Activated CD4-positive, alpha-beta memory T cell treated with anti-CD3 and anti-CD28 coated beads, Interleukin-2, amount 10 ng/mL, durations not matched to agents 7 days and 5 days (primary cell): ENCODE measurements around the gene SNX6. TPM values are rescaled to one million over a fixed set of nuclear protein-coding genes. Genes with fewer than 3 reads are reported as not detected.

Experiments
- CTCF ChIA-PET: fragments of 350-600 bp; sonication (Branson Sonifier 250); formaldehyde crosslinking; loops from one replicate; lab custom pipeline; 2021; ENCODE audit warnings: antibody characterized with exemption, inconsistent platforms; lab: Charles Lee
- POLR2A ChIA-PET: fragments of 350-600 bp; sonication (Branson Sonifier 250); formaldehyde crosslinking; loops from one replicate; lab custom pipeline; 2021; ENCODE audit warnings: antibody characterized with exemption; lab: Charles Lee
- DNase-seq: peaks from one replicate; pipeline ENCODE4 v3.0.0-alpha.2; 2020
- H3K27ac Mint-ChIP-seq: one replicate; pipeline ENCODE4 v1.8.0; 2021; ENCODE audit warnings: mild to moderate bottlenecking, mixed read lengths
- H3K27me3 Mint-ChIP-seq: one replicate; pipeline ENCODE4 v1.8.0; 2021; ENCODE audit warnings: mixed read lengths
- H3K36me3 Mint-ChIP-seq: one replicate; pipeline ENCODE4 v1.8.0; 2021; ENCODE audit warnings: low read depth, mixed read lengths
- H3K4me1 Mint-ChIP-seq: one replicate; pipeline ENCODE4 v1.8.0; 2021; ENCODE audit warnings: mixed read lengths
- H3K4me3 Mint-ChIP-seq: one replicate; pipeline ENCODE4 v1.8.0; 2021; ENCODE audit warnings: mild to moderate bottlenecking, mixed read lengths
- H3K9me3 Mint-ChIP-seq: one replicate; pipeline ENCODE4 v1.8.0; 2021; ENCODE audit warnings: mixed read lengths
- total RNA-seq, 2 experiments: library from RNA; stranded (reverse); gene quantifications; one replicate each; pipeline ENCODE4 v1.2.3, GENCODE V29; 2021

Gene SNX6
- total RNA-seq, 2 experiments from 2014 or later, result 112 to 117 TPM

DNA sequence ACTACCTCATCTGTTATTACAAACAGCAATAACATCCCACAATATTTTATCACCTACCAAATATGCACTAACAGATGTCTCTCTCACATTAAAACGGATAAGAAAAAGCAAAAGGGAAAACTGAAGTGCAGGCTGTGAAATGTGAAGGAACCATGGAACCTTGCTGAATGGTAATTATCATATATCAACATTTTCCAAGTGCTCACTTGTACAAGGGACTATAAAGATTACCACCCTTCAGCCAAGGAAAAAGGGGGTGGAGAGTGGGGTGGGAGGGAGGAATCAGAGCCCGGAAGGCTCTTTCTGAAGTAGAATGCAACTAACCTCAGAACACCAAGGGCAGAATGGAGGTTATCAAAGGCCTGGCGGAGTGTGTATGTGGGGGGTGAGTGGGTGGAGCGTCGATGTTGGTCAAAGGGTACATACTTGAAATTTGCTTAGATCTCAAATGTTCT, 1.2 kb downstream of the SNX6 start:
- peak; percentile 36 for DNase-seq
- Mint-ChIP-seq H3K36me3 (peaks cover 27% of the 10 kb centered on the region), H3K4me1 (peaks cover 33% of the 10 kb centered on the region), H3K4me3 (peak overlapping the region; percentile 91), H3K9me3 (no peaks in the 10 kb centered on the region), H3K27ac (peak overlapping the region; percentile 89), H3K27me3 (peaks cover 7% of the 10 kb centered on the region)
- ChIA-PET CTCF (interaction anchor here (1.7 kb wide), 1 partner anchor 94 kb away, joined by 3 read pairs; no protein-coding TSS in a partner anchor), POLR2A (interaction anchor here (0.6 kb wide), 1 partner anchor 8 kb away, joined by 3 read pairs; no protein-coding TSS in a partner anchor)

DNA sequence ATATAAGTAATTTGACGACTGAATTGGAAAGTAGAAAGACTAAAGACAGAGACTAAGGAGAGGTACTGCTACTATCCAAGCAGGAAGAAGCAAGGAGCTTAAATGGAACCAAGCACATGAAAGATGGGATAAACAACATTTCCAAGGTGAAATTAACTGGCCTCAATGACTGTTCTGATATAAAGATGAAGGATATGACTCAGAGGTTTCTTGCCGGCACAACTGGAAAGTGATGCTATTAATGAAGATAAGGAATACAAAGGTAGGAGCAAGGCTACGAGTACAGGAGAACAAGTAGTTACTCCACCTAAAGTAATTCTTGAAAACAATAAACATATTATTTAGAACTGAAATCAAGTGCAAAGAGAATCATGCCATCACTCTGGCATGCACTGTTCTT, 6.4 kb downstream of the SNX6 start:
- Mint-ChIP-seq H3K4me1 (peaks cover 53% of the 10 kb centered on the region), H3K36me3 (peaks cover 54% of the 10 kb centered on the region)

DNA sequence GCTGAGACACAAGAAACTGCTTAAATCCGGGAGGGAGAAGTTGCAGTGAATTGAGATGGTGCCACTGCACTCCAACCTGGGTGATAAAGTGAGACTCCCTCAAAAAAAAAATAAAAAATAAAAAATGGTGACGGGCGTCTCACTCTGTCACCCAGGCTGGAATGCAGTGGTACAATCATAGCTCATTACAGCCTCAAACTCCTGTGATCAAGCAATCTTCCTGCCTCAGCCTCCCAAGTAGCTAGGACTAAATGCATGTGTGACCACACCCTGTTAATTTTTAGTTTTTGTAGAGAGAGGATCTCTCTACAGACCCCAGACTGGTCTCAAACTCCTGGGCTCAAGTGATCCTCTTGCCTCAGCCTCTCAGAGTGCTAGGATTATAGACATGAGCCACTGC, 9.1 kb downstream of the SNX6 start:
- CTCF ChIA-PET, result no interaction called here
- POLR2A ChIA-PET, result interaction anchor here (0.8 to 1.4 kb wide), 3 partner anchors 8 to 9 kb away, joined by 3 to 5 read pairs (median 5); partner anchors contain the start of gene SNX6
- Mint-ChIP-seq H3K36me3 (peaks cover 61% of the 10 kb centered on the region), H3K9me3 (no peaks in the 10 kb centered on the region), H3K4me3 (no peak overlapping the region), H3K4me1 (peaks cover 44% of the 10 kb centered on the region), H3K27ac (no peak overlapping the region), H3K27me3 (no peaks in the 10 kb centered on the region)
- no peak for DNase-seq

More for the DNA sequence above, 6.4 kb downstream of the SNX6 start:
- ChIA-PET POLR2A (no interaction called here), CTCF (no interaction called here)
- no peak for DNase-seq
- H3K4me3 Mint-ChIP-seq, result no peak overlapping the region
- H3K27me3 Mint-ChIP-seq, result no peaks in the 10 kb centered on the region
- H3K9me3 Mint-ChIP-seq, result no peaks in the 10 kb centered on the region
- H3K27ac Mint-ChIP-seq, result no peak overlapping the region

DNA sequence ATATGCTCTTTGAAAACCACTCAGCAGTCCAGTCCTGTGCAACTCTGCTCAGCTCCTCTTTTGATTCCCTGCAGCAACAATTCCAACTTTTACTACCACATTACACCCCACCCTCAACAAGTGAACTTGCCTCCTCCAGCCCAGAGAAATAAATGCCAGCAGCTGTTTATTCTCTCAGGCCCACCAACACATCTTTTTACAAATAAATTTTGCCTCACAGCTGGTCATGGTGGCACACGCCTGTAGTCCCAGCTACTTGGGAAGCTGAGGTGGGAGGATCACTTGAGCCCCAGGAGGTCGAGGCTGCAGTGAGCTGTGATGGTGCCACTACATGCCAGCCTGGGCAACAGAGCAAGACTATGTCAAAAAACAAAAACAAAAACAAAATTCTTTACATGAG, 9.8 kb downstream of the SNX6 start:
- peaks cover 44% of the 10 kb centered on the region for H3K4me1 Mint-ChIP-seq
- peak overlapping the region; percentile 10 for H3K27ac Mint-ChIP-seq
- CTCF ChIA-PET, result no interaction called here
- no peak overlapping the region for H3K4me3 Mint-ChIP-seq
- no peak for DNase-seq
- no peaks in the 10 kb centered on the region for H3K9me3 Mint-ChIP-seq
- H3K36me3 Mint-ChIP-seq, result peaks cover 60% of the 10 kb centered on the region
- POLR2A ChIA-PET, result interaction anchor here (1.4 kb wide), 1 partner anchor 10 kb away, joined by 5 read pairs; the partner anchor contains the start of gene SNX6
- H3K27me3 Mint-ChIP-seq, result no peaks in the 10 kb centered on the region

DNA sequence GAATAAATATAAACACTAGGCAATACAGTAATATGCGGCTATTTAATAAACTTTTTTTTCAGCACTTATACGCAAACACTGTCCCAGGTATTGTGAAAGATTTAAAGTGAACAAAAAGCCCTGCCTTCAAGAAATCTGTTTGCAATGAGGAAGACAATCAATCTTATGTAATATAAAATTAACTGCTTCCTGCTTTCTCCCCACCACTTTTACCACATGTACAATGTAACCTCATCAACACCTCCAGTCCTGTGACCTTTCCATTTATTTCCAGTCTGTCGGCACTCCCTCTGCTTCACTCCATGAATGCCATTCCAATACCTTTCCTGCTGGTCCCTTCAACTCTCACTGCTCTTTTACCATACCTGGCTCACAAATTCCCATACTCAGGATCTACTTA, 10.5 kb downstream of the SNX6 start:
- Mint-ChIP-seq H3K4me1 (peaks cover 46% of the 10 kb centered on the region), H3K36me3 (peaks cover 56% of the 10 kb centered on the region), H3K27ac (no peak overlapping the region), H3K4me3 (no peak overlapping the region), H3K9me3 (no peaks in the 10 kb centered on the region), H3K27me3 (no peaks in the 10 kb centered on the region)
- CTCF ChIA-PET, result no interaction called here
- DNase-seq, result no peak
- POLR2A ChIA-PET, result no interaction called here

DNA sequence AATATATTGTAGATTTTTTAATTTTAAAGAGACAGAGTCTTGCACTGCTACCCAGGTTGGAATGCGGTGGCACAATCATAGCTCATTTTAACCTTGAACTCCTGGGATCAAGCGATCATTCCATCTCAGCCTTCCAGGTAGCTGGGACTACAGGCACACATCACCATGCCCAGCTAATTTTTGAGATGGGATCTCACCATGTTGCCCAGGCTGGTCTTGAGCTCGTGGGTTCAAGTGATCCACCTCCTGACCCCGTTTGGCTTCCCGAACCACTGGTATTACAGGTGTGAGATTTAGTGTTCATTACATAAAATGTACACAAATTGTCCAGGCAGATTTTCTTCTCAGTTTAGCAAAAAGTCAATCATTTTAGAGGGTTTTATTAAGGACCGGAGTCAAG, 13.6 kb downstream of the SNX6 start:
- H3K27ac Mint-ChIP-seq, result no peak overlapping the region
- peaks cover 52% of the 10 kb centered on the region for H3K36me3 Mint-ChIP-seq
- H3K27me3 Mint-ChIP-seq, result no peaks in the 10 kb centered on the region
- no peak for DNase-seq
- CTCF ChIA-PET, result no interaction called here
- H3K4me1 Mint-ChIP-seq, result peaks cover 40% of the 10 kb centered on the region
- H3K9me3 Mint-ChIP-seq, result no peaks in the 10 kb centered on the region
- POLR2A ChIA-PET, result interaction anchor here (0.9 to 1.3 kb wide), 2 partner anchors 8 to 10 kb away, joined by 3 to 4 read pairs; no protein-coding TSS in a partner anchor
- H3K4me3 Mint-ChIP-seq, result no peak overlapping the region

DNA sequence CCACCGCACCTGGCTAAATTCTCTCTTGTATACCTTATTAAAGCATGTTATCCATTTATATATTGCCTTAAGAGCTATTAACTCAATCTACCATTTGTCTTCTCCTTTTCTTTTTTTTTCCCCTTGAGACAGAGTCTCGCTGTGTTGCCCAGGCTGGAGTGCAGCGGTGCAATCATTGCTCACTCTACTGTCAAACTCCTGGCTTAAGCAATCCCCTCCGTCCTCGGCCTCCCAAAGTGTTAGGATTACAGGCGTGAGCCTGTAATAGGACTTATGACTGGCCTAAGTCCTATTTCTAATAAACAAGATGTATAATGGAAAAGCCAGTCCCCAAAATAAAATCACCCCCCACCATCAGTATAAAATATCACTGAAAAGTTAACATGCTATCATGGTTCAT, 14.4 kb downstream of the SNX6 start:
- peaks cover 35% of the 10 kb centered on the region for H3K4me1 Mint-ChIP-seq
- POLR2A ChIA-PET, result interaction anchor here (1.3 to 1.5 kb wide), 2 partner anchors 11 to 15 kb away, joined by 4 to 9 read pairs; partner anchors contain the start of gene SNX6
- DNase-seq, result no peak
- no peak overlapping the region for H3K27ac Mint-ChIP-seq
- H3K9me3 Mint-ChIP-seq, result no peaks in the 10 kb centered on the region
- CTCF ChIA-PET, result no interaction called here
- peaks cover 46% of the 10 kb centered on the region for H3K36me3 Mint-ChIP-seq
- no peak overlapping the region for H3K4me3 Mint-ChIP-seq
- no peaks in the 10 kb centered on the region for H3K27me3 Mint-ChIP-seq

DNA sequence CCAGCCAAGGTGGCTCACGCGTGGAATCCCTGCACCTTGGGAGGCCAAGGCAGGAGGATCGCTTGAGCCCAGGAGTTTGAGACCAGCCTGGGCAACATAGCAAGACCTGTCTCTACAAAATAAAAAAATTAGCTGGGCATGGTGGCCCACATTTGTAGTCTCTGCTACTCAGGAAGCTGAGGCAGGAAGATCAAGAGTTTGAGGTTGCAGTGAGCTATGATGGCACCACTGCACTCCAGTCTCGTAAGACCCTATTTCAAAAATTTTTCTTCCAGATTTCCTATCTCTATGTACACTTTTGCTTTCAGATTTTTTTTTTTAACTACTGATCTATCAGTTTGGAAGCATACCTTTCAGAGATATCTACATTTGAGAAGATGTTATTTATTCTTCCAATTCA, 15.3 kb downstream of the SNX6 start:
- Mint-ChIP-seq H3K4me3 (no peak overlapping the region), H3K4me1 (peaks cover 30% of the 10 kb centered on the region), H3K27ac (peak overlapping the region; percentile 45), H3K27me3 (no peaks in the 10 kb centered on the region), H3K9me3 (no peaks in the 10 kb centered on the region), H3K36me3 (peaks cover 41% of the 10 kb centered on the region)
- CTCF ChIA-PET, result interaction anchor here (0.6 kb wide), 1 partner anchor 12 kb away, joined by 3 read pairs; no protein-coding TSS in a partner anchor
- POLR2A ChIA-PET, result interaction anchor here (1.5 kb wide), 1 partner anchor 16 kb away, joined by 9 read pairs; the partner anchor contains the start of gene SNX6
- DNase-seq, result no peak

DNA sequence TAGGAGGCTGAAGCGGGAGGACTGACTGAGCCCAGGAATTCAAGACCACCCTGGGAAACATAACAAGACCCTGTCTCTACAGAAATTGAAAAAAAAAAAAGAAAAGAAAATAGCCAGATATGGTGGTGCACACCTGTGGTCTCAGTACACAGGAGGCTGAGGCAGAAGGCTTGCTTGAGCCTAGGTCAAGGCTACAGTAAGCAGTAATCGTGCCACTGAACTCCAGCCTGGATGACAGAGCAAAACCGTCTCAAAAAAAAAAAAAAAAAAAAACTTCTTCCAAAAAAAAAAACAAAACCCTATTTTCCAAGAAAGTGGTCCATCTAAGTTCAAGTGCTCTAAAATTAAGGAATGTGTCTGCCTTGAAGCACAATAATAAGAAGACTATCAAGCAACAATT, 19.8 kb downstream of the SNX6 start:
- no peak overlapping the region for H3K4me3 Mint-ChIP-seq
- H3K27me3 Mint-ChIP-seq, result no peaks in the 10 kb centered on the region
- ChIA-PET CTCF (interaction anchor here (1.8 kb wide), 1 partner anchor 113 kb away, joined by 3 read pairs; no protein-coding TSS in a partner anchor), POLR2A (interaction anchor here (1.0 kb wide), 1 partner anchor 16 kb away, joined by 3 read pairs; no protein-coding TSS in a partner anchor)
- no peak overlapping the region for H3K27ac Mint-ChIP-seq
- H3K9me3 Mint-ChIP-seq, result no peaks in the 10 kb centered on the region
- peaks cover 44% of the 10 kb centered on the region for H3K36me3 Mint-ChIP-seq
- H3K4me1 Mint-ChIP-seq, result peaks cover 18% of the 10 kb centered on the region
- no peak for DNase-seq

DNA sequence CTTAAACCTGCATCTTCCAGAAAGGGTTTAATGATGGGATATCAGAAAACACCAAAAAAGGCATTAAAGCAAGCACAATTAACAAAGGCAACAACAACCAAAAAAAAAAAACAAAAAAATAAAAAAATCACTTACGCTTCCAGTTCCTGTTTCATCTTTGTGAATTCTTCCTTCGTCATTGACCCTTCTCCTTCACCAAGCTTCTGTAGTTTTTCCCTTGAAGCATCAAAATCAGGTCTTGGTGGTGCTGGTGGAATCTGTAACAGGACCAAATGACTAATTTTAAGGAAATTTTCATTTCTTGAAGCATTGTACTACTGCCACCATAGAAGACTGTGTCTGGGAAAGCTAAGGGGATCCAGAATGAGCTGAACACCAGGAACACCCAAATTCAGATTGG, 24.5 kb downstream of the SNX6 start:
- Mint-ChIP-seq H3K27me3 (no peaks in the 10 kb centered on the region), H3K9me3 (no peaks in the 10 kb centered on the region), H3K4me1 (peaks cover 2% of the 10 kb centered on the region), H3K36me3 (peaks cover 59% of the 10 kb centered on the region), H3K27ac (no peak overlapping the region), H3K4me3 (no peak overlapping the region)
- ChIA-PET POLR2A (no interaction called here), CTCF (interaction anchor here (0.8 kb wide), 1 partner anchor 11 kb away, joined by 3 read pairs; no protein-coding TSS in a partner anchor)
- no peak for DNase-seq

DNA sequence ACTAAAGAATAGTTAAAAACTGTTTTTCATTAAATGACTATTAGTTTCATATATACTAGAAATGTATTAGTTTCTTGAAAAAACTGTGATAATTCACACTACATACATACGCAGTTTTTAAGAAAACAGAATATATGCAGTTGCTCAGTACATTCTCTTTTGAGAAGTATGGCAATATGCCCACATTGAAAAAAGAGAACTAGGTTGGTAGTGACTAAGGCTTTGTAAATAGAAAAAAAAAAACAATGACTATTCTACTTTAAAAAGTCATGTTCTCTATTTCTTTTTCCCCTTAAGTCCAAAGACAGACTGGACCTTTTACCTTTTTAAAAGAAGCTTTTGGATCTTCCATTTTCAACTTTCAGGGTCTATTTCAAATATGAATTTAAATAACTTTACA, 25.0 kb downstream of the SNX6 start:
- ChIA-PET POLR2A (no interaction called here), CTCF (interaction anchor here (0.8 kb wide), 1 partner anchor 10 kb away, joined by 3 read pairs; no protein-coding TSS in a partner anchor)
- no peak overlapping the region for H3K4me3 Mint-ChIP-seq
- H3K4me1 Mint-ChIP-seq, result peaks cover 2% of the 10 kb centered on the region
- H3K36me3 Mint-ChIP-seq, result peaks cover 60% of the 10 kb centered on the region
- no peak overlapping the region for H3K27ac Mint-ChIP-seq
- no peaks in the 10 kb centered on the region for H3K27me3 Mint-ChIP-seq
- DNase-seq, result no peak
- H3K9me3 Mint-ChIP-seq, result no peaks in the 10 kb centered on the region

DNA sequence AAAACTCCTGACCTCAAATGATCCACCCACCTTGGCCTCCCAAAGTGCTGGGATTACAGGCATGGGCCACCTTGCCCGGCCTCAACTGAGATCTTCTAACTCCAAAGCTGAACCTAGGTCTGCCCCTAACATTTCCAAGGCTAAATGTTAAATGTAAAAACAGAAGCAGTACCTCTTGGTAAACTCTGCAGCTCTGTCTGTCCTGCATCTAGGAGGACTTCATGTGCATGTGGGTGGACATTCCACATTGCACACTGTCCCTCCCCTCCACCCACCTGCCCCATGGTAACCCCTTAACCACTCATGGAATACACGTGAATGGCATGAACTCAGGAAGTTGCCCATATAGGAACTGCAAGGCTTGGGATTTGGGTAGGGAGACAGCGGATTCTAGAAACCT, 33.1 kb downstream of the SNX6 start:
- POLR2A ChIA-PET, result no interaction called here

DNA sequence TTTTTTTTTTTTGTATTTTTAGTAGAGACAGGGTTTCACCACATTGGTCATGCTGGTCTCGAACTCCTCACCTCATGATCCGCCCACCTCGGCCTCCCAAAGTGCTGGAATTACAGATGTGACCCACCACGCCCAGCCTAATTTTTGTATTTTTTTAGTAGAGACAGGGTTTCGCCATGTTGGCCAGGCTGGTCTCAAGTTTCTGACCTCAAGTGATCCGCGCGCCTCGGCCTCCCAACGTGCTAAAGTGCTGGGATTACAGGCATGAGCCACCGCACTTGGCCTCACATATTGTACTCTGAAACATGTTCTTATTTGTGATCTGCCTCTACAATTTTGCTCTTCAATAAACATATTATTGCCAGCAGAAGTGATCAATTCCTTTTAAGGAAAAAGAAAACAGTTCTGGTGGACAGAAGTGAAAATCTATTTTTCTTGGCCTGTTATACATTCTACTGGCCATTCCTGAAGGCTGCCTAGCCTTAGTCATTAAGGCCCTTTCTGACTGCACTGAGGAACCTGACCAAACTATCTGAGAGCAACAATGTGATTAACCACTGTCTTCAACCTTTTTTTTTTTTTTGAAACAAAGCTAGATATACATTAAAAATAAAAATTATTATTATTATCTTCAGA, 36.1 kb downstream of the SNX6 start:
- Mint-ChIP-seq H3K27ac (no peak overlapping the region), H3K36me3 (peaks cover 64% of the 10 kb centered on the region), H3K4me3 (no peak overlapping the region), H3K4me1 (no peaks in the 10 kb centered on the region), H3K9me3 (no peaks in the 10 kb centered on the region), H3K27me3 (no peaks in the 10 kb centered on the region)
- DNase-seq, result no peak
- ChIA-PET POLR2A (interaction anchor here (0.6 to 0.8 kb wide), 2 partner anchors 17 to 99 kb away, joined by 3 read pairs; no protein-coding TSS in a partner anchor), CTCF (interaction anchor here (0.6 to 1.1 kb wide), 2 partner anchors 10 to 12 kb away, joined by 3 read pairs; no protein-coding TSS in a partner anchor)

More for the DNA sequence above, 33.1 kb downstream of the SNX6 start:
- Mint-ChIP-seq H3K4me3 (no peak overlapping the region), H3K27ac (no peak overlapping the region), H3K4me1 (peaks cover 2% of the 10 kb centered on the region), H3K27me3 (no peaks in the 10 kb centered on the region), H3K9me3 (no peaks in the 10 kb centered on the region), H3K36me3 (peaks cover 62% of the 10 kb centered on the region)
- DNase-seq, result no peak
- CTCF ChIA-PET, result no interaction called here
